Left cardiac atrium (tissue), 4 donors: ENCODE data around the gene CRIM1. TPM values are rescaled to one million over a fixed set of nuclear protein-coding genes. Genes with fewer than 3 reads are reported as not detected.

Experiments used
- ATAC-seq, 2 donors: fragments of 200-7000 bp; cut with Tn5 transposase; one replicate each; pipeline ENCODE4 v1.9.1; 2020; ENCODE audit warnings: mild to moderate bottlenecking in 2 of 2, moderate library complexity in 2 of 2
- DNase-seq: peaks from one replicate; pipeline ENCODE4 v3.0.0-alpha.2; 2020
- intact Hi-C, 2 donors: fragments of 100-400 bp; cut with DNase I; formaldehyde crosslinking; loops; one replicate each; pipeline versions ENCODE4 v1.14.1 to v1.15.1; 2022 to 2023
- total RNA-seq, 2 donors: library from RNA; stranded (reverse); fragmentation: NEBNext Ultra II Directional; extraction: Animal tissue kit (Norgen Biotek cat#: 25700); gene quantifications; one replicate each; pipeline ENCODE4 v1.2.1, GENCODE V29; 2021
- donor health status: DM: no; HTN: yes; CAD: no.
- donor health status: DM: no; HTN: yes; CAD: no; lungs with severe emphysema.
- donor health status: DM: yes; HTN: yes; CAD: no.
- donor health status: Dilated cardiomyopathy.

The CRIM1 gene
- total RNA-seq, 2 donors from 2014 or later: 29.6 to 101 TPM

DNA sequence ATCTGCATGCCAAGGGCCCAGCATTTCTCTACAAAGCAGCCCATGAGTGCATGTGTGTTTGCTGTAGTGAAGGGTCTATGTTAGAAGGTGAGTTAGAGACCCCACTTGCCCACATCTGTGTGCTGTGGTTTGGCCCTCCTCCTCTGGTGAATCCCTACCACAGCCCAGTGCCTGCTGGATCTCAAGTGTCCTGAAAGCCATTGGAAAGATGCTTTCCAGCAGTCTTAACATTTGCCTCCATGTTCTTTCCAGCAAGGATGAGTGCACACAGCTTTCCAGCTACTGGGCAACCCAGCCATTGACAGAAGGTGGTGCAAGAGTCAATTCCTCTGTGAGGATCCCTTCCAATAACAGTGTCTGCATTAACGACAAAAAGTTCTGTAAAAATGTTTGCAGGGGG is 13.6 kb downstream of the CRIM1 start:
- no peak for ATAC-seq
- intact Hi-C loops: no loop called here
- DNase-seq: no peak

DNA sequence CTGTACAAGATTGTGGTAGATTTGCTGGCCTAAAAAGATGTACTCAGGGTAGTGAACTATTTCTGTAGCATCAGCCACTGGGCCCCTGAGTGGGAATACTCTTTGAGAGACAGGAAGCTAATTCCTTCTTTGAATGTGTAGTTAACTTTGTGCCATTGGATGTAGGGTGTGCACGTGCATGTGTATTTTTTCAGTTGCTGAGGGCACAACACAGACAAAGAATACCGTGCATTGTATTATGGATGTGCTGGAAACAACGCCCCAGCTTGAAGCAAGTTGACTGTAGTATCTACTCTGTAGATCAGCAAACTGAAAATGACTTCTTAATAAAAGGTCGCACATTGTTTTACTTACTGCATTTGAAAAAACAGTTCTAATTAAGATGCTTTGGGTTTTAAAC is 14.1 kb downstream of the CRIM1 start:
- intact Hi-C loops: loop anchor here in 1 of 2 donors (5.0 kb wide), 1 partner anchor 43 kb away; no protein-coding TSS in a partner anchor
- DNase-seq (no peak), ATAC-seq (no peak)

DNA sequence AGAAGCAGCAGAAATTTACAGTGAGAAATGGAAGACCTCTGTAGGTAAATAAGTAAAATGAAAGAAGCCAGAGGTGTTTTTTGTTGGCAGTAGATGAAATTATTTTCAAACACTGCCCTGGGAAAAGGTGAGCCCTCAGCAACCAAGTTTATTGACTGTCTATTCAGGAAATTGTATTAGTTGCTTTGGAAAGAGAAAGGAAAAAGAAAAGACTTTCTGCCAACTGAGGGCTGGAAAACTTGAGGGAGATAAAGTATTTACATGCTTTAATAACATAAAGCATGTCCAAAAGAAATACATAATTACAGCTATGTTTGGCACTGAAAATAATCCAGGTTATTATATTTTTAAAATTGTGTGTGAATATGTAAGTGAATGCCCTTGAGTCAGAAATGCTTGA is 14.7 kb downstream of the CRIM1 start:
- intact Hi-C loops: loop anchor here in 1 of 2 donors (5.0 kb wide), 1 partner anchor 42 kb away; no protein-coding TSS in a partner anchor
- no peak for DNase-seq
- ATAC-seq: no peak

DNA sequence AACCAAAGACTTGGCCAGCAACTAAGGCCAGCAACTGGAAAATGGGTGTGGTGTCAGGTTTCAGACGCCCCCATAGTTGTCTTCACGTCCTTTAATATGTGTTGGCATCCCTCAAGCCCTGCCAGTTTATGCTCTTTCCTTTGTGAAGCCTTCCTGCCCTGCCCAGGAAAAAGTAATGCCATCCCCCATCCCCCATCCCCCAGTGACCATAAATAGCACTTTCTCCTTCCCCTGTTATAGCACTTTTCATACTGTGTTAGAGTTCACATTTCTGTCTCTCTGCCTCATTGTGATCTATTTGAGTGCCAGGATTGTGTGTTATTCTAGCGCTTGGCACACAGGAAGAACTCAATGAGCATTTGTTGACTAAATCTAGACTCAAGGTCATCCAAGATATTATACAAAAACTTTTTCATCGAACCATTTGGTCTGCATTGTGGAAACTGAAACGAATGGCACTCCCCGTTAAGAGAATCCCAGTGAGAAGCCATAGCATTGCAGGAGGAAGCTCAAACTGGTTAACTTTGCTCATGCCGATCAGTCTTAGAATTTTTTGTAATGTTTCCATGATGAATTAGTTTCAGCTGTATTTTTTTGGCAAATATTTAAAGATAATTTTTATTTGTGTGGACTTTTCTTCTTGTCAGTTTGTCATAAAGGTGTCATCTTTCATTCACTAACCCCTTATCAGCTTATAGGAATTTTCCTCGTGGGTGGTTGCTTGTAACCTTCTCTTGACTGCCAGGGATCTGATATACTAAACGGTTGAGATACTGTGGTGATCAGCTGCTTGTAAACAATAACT is 15.7 kb downstream of the CRIM1 start:
- ATAC-seq (peak in 1 of 2 donors; percentile 54), DNase-seq (no peak)
- intact Hi-C loops: loop anchor here in 1 of 2 donors (5.0 kb wide), 1 partner anchor 41 kb away; no protein-coding TSS in a partner anchor

DNA sequence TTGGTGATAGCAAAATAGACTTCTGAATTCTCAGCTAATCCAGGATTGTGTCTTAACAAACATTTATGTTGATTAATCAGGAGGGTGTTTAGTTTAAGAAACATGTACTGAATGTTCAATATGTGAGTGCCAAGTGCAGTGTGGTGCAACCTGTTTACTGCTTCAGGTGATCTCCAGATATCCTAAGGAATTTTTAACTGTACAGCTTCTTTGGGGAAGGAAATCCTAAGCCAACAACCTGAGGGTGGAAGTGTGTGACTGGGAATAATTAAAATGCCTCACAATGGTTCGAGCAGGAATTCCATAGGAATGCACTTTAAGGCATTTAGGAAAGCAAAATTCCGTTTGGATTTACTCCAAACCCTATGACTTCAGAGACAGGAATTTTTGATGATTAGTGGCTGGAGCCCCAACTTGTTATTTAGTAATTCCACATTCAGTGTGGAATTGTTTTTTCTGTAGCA is 16.4 kb downstream of the CRIM1 start:
- intact Hi-C loops: loop anchor here in 1 of 2 donors (5.0 kb wide), 1 partner anchor 40 kb away; no protein-coding TSS in a partner anchor
- no peak for ATAC-seq
- no peak for DNase-seq

DNA sequence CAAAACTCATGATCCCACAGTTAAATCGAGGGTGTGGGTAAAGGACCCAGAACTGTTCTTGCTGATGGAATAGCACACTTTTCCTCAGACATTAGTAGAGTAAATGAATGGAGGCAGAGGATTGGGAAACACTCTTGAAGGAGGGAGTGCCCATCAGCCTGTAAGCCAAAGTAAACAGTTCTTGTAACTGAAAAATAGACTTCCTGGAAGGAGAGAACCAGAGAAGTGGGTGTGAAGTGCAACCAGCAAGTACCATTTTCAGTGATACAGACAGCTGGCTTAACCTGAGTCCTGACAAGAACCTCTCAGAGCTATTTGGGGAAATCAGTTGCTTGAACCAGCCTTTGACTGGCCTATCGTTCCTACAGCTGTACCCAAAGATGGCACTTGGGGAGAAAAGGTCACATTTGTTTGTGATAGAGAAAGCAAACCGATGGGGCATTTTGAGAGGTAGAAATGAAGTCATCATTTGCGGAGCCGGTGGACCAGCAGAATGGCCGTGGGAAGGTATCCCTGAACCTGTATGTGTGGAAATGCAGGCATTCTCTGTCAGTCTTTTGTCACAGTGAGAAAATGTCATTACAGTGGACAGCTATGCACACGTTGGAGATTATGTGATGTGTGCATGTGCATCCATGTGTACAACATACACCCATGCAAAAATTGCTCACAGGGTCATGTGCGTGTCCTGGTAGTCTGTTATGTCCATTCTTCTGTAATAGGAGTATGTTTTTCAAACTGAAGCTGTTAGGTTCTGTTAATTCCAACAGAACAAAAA is 17.8 kb downstream of the CRIM1 start:
- ATAC-seq (peak; percentile 61 to 84), DNase-seq (no peak)
- intact Hi-C loops: loop anchor here in 1 of 2 donors (5.0 kb wide), 1 partner anchor 39 kb away; no protein-coding TSS in a partner anchor

DNA sequence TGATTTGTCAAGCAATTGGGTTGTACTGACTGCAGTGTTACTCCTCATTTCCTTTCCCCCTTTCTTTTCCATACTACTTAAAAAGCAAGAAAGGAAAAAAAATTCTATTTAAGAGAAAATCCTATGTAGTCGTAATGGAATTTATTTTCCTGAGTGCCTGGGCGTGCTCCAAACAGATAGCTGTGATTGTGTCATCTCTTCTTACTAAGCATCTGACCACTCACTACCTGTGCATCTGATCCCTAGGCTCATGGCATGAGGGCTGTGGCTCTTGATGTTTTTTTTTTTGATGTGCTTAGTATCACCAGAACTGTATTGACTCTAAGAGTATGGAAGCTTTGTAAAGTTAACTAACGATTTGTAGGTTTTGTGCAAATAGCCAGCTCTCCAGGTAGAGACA is 19.0 kb downstream of the CRIM1 start:
- DNase-seq (no peak), ATAC-seq (peak in 1 of 2 donors; percentile 43)
- intact Hi-C loops: loop anchor here in 1 of 2 donors (5.0 kb wide), 1 partner anchor 38 kb away; no protein-coding TSS in a partner anchor

DNA sequence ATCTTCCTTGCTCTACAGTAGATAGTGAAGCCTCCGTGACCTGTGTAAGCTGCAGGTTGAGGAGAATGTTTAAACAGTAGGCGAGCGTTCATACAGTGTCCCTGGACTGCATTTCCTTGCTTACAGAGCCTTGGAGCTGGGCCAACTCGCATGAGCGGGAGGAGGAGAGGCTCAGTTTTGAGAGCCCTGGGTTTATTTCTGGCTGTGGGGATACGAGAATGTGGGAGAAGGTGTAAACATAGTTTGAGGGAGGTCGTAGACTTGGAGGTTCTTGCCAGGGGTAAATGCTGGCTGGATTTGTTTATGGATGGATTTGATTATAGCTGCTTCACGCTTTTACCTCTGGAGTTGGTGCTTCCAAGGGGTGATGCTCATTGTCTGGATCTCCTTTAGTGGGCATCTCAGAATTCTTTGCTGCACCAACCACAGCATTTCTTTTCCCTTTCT is 20.8 kb downstream of the CRIM1 start:
- peak; percentile 26 to 53 for ATAC-seq
- intact Hi-C loops: no loop called here
- peak; percentile 81 for DNase-seq

DNA sequence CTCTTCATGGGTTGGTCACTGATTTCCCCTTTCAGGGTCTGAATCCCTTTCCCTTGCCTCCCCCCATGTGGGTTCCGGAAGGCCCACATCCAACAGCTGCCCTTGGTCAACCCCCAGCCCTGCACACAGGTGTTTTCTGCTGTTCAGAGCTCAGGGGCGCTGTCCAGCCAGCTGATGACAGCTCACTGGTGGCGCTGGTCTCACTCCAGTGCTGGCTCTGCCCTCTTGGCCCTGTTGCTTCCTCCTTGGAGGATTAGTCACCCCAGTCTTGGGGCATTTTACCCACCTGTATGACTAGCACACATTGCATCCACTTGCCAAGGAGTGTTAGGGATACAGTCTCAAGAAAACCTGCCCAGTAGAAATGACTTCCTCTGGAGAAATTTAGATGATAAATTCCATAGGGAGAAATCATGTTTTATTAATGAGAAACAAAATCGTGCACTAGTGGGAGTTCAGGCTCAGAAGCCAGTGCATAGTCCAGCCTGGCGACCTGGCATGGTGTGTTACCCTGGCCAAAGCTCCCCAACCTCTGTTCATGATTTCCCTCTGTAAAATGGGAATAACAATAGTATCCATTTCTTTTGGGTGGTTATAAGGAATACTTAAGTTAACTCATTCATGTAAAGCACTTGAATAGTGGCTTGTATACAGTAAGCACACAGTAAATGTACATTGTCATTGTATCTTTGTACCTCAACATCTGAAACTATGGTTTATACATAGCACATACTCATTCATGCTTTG is 21.6 kb downstream of the CRIM1 start:
- DNase-seq: no peak

DNA sequence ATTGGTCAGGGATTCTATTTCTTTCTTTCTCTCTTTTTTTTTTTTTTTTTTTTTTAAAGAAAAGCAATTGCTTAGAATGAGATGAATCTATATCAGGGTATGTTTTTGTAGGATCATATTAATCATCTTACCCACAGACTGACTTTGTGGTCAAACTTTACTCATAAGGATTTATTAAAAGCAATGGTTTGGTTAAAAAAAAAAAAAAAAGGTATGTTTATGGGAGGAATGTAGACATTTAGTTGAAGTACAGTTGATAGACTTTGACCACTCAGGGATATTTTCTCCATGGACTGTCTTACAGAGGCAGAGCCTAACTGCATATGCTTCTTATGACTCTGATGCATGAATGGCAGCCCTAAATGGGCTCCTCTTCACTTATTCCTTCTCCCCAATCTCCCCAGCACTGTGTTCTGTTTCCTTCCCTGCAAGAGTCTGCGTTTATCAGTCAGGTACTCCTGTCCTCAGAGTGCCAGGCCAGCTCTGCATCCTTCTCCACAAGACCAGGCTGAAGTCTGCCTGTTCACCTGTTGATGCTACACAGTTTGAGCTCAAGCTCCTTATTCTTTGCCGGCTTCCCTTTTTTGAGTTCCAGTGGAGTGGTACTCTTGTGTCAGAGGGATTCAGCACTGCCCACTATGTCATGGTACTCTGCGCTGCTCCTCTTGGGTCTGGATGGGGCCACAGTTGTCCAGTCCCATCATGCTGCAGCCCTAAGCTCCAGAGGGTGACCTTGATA is 24.3 kb downstream of the CRIM1 start:
- ATAC-seq (no peak), DNase-seq (no peak)
- intact Hi-C loops: no loop called here

More for the DNA sequence above, 21.6 kb downstream of the CRIM1 start:
- peak in 1 of 2 donors; percentile 15 for ATAC-seq
- intact Hi-C loops: no loop called here

DNA sequence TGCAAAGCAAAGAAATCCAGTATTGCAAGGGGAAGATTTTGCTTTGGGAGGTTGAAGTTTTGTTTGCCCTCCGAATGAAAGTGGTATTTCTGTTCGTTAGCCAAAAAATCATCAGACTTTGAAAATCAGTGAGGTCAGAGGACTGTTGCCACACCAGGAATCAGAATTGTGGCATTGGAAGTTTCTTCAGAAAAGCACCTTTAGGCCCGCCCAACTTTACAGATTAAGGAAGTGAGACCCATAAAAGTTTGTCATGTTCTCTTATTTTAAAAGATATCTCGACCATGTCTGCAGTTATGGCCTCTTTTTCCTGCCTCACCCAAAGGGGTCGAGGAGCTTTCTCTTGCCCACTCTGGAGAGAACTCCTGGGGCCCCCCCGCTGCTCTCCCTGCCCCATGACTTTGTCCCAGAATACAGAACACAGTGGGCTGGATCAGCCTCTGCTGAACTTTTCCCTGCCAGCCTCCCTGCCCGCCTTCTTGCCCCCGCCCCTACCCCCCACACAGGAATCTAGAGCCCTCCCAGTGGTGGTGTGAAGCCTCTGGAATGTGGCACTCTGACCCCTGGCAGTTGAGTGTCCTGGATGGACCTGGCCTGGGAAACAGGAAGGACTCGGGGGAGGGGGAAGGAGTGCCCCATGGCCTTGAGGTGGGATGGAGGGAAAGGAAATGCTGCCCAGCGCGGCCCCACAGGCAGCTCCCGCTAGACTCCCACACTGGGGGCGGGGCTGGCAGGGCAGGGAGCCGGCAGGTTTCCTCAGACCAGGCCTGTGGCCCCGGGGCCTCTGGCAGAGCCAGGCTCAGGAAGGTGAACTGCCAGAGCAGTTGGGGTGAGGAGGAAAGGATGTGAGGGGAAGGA is 25.3 kb downstream of the CRIM1 start:
- ATAC-seq (peak; percentile 78 to 89), DNase-seq (peak; percentile 36)
- intact Hi-C loops: no loop called here

DNA sequence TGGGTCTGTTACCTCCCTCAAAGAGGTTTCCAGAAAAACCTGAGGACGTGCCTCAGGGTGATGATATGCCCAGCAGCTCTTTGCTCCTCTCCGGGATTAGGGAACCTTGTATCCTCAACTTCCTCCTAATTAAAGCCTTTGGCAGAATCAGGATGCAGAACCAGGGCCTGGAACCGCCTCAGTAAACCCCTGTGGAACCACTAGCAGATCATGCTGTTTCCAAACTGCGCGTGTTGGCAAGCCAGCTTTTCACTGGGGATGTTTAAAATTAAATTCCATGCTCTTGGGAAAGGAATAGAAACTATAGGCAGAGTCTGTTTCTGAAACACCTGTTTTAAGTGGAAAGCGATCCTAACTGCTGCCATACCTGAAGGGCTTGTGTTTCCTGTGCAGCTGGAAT is 26.4 kb downstream of the CRIM1 start:
- no peak for ATAC-seq
- intact Hi-C loops: no loop called here

DNA sequence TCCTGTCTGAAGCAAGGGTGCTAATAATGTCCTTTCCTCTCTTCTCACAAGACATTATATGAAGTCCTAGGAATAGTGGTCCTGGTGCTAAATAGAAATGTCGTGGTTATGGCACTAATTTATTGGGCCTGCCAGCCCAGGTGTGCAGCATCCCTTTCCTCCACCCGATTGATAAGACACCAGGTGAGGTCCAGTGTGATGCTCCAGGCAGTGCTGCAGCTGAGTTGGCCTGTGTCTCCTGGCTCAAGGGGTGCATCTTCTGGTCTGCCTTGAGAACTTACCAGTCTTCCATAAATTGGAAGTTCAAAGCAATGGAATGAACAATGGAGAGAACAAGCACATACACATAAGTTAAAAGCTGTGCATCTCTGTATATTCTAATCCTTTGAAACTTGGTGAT is 26.9 kb downstream of the CRIM1 start:
- no peak for ATAC-seq
- intact Hi-C loops: no loop called here
- no peak for DNase-seq

More for the DNA sequence above, 26.4 kb downstream of the CRIM1 start:
- DNase-seq: no peak

DNA sequence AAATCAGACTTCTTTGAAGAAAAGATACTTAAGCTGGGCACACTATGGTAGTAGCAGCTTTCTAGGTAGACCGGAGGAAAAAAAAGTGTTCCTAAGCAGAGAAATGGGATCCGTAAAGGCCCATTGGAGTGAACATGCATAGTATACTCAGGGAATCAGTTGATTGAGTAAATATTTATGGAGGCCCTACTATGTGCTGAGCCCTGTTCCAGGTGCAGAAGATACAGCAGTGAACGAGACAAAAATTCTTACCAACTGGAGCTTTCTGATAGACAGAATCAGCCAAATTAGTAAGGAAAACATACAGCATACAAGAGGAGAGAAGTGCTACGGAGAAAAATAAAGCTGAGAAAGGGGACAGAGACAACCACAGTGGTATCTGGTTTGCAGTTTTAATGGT is 28.1 kb downstream of the CRIM1 start:
- DNase-seq (no peak), ATAC-seq (no peak)
- intact Hi-C loops: no loop called here

DNA sequence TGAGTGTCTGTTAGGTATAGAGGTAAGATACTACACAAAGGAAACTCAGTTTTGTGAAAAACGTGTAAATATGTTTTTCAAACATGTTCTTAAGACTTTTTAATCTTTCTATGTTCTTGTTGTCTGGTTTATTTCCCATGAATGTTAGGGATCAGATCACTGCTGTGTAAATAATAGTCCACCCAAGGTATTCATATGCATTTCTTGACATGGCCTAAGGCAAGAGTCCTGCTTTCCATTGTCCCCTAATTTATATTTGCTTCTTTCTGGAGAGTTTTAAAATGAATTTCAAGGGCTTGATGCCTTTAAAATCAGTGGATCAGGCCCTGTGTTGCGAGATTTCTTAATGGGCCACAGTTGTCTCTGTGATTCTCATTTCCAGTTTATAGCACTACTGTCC is 28.9 kb downstream of the CRIM1 start:
- intact Hi-C loops: no loop called here
- DNase-seq (no peak), ATAC-seq (no peak)

DNA sequence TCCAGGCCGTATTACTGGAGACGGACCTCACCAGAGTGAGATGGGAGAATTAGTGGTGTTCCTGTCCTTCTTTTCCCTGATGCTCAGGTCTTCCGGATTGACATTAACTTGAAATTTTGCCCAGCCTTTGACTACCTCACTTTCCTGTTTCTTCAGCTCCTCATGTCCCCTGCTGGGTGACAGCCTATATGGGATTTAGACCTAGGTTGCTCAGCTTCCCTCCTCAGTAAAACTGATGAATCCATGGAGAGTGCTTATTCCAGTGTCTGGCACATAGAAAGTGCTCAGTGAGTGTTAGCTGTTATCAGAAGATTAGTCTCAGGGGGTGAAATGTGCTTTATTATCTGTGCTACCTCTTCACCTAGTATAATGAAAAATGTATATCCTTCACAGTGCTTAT is 30.0 kb downstream of the CRIM1 start:
- no peak for ATAC-seq
- DNase-seq: no peak
- intact Hi-C loops: no loop called here

DNA sequence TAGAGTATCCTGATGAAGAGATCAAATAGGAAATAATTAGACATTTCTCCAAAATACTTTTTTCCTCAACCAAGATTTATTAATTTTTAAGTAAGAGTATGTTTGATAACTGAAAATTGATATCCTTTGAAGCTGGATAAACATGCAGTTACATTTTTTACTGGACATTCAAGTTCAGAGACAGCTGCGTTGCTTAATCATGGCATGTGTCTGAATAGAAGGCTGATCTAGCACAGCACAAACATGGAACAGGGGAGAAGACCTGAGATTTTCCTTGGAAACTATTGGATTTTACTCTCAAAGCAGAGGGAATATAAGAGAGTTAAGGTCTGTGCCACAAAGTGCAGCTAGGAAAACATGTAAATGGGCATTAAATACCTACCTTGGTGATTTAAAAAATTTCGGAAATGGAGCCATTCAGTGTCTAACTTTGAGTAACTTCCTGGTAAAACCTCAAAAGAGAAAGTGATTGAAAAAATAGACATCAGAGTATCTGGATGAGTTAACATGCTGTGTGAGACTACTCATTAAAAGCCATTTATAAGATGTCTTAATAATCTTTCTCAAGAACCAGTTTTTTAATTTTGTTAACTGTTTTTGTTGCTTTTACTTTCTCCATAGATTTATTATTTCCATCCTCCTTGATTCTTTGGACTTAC is 31.8 kb downstream of the CRIM1 start:
- DNase-seq (no peak), ATAC-seq (no peak)
- intact Hi-C loops: no loop called here
